UCSD-AML1 (cell line): Measurements from ENCODE around the gene BCAS3.
"Not testable (repeated sequence)": the region's sequence is repeated elsewhere in the genome, so short reads cannot be mapped to it uniquely, and the experiment has no call there.

Experiments
- DNase-seq: peaks from one replicate; lab custom pipeline; 2025; ENCODE audit not compliant: unreplicated experiment; lab: John Stamatoyannopoulos, UW

Gene BCAS3

DNA sequence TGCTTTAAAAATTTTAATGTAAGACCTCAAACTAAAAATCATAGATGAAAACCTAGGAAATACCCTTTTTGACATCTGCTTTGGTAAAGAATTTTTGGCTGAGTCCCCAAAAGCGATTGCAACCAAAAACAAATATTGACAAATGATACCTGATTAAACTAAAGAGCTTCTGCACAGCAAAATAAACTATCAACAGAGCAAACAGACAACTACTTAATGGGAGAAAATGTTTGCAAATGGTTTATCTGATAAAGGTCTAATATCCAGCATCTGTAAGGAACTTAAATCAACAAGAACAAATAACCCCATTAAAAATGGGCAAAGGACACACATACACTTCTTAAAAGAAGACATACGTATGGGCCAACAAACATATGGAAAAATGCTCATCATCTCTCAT lies 242.5 kb downstream of the BCAS3 start:
- DNase-seq: no peak

DNA sequence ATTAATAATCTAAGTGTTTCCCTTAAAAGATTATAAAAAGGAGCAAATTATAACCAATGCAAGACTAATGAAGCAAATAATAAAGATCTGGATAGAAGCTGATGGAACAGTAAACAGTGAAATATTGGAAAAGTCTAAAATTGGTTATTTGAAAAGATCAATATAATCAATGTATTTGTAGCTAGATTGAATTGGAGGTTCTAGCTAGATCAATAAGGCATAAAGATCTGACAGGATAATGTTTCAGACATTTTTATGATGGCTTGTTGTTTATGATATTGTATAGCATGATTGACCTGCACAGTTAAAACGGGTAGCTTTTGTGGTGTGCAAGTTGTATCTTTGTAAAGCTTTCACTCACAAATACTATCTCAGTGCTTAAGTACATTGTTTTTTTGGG lies 245.3 kb downstream of the BCAS3 start:
- DNase-seq: no peak

DNA sequence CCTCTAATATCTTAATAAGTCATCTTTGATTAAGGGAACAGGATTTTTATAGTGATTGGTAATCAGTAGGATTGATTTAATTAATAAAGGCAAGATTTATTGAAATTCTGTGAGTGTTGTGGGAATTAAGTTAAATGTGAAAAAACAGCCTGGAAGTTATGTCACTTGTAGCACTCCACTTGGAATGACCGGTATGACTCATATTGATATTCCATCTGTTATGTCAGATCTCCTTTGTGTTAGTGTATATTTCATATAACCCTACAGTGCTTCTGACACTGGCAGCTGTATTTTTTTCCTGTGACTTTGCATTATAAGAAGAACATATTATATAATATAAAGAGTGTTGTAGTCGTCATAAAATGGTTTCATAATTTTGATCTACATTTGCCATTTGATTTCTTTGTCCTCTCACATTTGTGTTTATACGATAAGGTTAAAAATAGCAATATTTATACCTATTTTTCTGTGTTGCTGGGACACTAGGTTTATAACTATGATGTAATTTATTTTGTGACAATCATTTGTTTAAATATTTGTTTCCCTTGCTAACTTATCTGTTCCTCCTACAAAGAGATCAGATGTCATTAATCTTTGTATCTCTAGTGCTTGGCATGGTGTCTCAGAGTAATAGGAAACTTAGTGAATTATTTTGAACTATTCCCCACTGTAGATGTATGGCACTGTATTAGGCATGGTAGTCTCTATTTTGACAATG lies 249.0 kb downstream of the BCAS3 start:
- no peak for DNase-seq

DNA sequence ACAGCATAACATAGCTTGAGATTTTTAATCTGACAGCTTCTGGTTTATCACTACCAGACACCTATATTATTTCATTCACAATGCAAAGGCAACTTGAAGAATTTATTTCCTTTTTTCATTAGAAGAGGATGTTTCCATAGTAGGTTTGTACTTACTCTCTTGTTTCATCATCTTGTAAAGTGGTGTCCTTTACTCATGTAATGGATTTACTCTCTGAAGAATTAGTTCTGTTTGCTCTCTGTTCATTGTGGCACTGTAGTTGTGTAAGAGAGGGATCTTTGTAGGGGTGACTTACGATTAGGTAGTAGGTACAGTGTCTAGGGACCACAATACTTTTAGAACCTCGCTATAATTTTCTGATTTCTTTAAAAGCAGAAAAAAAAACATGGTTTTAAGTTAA lies 256.1 kb downstream of the BCAS3 start:
- DNase-seq: no peak

- no peak for DNase-seq
These were observed 257.1 kb downstream of the BCAS3 start for GRCh38 chr17:60934723-60935122.

- DNase-seq: not testable (repeated sequence)
These were observed 258.3 kb downstream of the BCAS3 start for GRCh38 chr17:60935991-60936390.

DNA sequence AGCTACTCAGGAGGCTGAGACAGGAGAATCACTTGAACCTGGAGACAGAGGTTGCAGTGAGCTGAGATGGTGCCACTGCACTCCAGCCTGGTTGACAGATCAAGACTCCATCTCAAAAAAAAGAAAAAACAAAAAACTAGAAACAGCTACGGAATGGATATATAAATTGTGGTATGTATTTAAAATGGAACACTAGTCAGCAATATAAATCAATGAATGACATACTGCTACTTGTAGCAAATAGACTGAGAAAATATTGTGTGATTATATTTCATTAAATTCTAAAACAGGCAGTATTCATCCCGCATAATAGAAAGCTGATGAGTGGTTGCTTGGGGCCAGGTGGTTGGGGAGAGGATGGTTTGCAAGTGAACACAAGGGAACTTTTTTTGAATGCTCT lies 261.7 kb downstream of the BCAS3 start:
- no peak for DNase-seq

GRCh38 chr17:60941028-60941427 lies 263.4 kb downstream of the BCAS3 start:
- DNase-seq: peak; percentile 38

DNA sequence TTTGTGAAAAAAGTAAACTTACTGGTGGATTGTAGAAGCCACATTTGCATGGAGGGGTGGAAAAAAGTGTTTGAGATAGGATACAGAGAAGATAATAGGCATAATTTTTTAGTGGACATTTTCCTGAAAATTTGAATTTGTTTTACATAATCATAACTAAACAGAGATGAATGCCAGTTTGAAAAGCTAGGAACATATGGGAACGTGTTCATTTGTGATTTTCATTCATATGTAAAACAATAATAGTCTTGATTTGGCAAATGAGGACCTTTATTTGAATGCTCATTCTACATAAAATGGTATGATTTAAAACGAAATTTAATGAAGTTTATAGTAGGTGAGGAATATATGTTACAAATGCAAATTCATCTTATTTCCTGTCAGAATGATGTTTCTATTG lies 263.9 kb downstream of the BCAS3 start:
- DNase-seq: no peak

- DNase-seq: no peak
These were observed 267.1 kb downstream of the BCAS3 start for GRCh38 chr17:60944751-60945150.

DNA sequence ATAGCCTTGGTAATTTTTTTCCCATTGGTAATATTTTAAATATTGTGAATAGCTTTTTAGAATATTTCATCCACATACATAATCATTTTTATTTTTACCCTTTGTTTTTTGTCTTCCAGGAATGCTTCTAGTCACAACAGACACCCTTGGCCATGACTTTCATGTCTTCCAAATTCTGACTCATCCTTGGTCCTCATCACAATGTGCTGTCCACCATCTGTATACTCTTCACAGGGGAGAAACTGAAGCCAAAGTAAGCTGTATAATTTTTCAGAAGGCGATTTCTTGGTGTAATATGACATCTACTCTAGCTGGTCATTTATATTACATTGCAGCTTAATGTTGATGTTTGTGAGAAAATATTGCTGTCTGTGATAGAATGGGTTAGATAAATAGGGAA lies 269.4 kb downstream of the BCAS3 start:
- no peak for DNase-seq

DNA sequence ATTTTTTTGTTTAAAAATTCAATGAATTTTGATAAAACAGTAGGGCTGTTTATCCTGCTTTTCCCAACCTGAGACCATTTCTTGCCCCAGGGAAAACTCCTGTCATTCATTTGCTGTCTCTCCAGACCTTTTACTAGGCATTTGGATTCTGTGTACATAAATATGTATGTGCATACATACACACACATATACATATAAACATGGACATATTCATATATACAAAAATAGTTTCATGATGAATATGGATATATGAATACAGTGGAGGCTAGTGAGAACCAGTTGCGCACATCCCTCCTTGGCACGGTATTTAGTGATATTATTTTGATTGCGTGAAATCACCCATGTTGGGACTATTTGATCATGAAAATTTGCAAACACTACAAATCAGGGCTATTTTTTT lies 269.9 kb downstream of the BCAS3 start:
- no peak for DNase-seq

GRCh38 chr17:60952747-60953146 lies 275.1 kb downstream of the BCAS3 start:
- DNase-seq: no peak

- DNase-seq: no peak
These were observed 281.4 kb downstream of the BCAS3 start for GRCh38 chr17:60959011-60959410.

GRCh38 chr17:60959696-60960095 lies 282.0 kb downstream of the BCAS3 start:
- DNase-seq: no peak

- DNase-seq: no peak
These were observed 282.9 kb downstream of the BCAS3 start for GRCh38 chr17:60960398-60961065.

- no peak for DNase-seq
These were observed 286.5 kb downstream of the BCAS3 start for GRCh38 chr17:60964160-60964559.

DNA sequence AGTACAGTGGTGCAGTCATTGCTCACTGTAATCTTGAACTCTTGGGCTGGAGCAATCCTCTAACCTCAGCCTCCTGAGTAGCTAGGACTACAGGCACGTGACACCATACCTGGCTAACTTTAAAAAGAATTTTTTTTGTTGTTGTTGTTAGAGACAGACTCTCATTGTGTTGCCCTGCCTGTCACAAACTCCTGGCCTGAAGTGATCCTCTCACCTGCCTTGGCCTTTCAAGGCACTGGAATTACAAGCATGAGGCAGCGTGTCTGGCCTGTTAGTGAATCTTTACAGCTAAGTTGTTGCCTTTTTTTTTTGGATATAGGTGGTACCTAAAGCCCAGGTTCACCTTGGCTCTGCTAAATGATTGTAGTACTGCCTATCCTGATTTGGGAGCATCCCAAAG lies 290.6 kb downstream of the BCAS3 start:
- no peak for DNase-seq

DNA sequence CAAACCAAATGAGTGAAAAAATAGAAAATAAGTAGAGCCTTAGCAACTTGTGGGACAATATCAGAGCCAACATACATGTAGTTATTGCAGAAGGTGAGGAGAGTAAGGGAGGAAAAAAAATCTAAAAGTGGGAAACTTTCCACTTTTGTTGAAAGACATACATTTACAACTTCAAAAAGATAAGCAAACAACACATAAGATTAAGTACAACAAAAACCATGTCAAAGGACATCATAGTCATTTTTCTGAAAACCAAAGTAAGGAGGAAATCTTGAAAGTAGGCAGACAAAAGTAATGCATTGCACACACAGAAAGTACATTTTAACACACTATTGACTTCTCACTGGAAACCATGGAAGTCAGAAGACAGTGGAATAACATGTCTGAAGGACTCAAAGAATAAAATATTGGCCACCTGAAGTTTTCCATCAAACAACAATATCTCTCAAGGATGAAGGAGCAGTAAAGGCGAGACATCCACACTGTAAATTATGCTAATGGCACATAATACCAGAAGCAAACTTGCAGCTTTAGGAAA lies 291.9 kb downstream of the BCAS3 start:
- no peak for DNase-seq

DNA sequence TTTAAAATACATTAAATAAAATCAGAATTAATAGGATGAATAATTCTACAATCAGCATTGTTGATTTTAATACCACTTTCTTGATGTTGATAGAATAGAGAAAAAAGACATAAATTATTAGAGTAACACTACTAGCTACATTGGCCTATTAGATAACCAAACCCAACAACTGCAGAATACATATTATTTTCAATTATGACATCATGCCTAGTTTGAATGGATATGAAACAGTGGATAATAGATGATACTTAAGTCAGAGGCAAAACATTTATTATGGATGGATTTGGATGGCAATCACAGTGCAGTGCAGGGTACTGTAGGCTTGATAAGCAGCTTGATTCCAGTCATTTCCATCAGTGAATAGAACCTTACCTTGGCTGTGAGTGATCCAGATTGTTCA lies 293.1 kb downstream of the BCAS3 start:
- DNase-seq: no peak

- peak; percentile 14 for DNase-seq
These were observed 294.1 kb downstream of the BCAS3 start for GRCh38 chr17:60971515-60972369.

DNA sequence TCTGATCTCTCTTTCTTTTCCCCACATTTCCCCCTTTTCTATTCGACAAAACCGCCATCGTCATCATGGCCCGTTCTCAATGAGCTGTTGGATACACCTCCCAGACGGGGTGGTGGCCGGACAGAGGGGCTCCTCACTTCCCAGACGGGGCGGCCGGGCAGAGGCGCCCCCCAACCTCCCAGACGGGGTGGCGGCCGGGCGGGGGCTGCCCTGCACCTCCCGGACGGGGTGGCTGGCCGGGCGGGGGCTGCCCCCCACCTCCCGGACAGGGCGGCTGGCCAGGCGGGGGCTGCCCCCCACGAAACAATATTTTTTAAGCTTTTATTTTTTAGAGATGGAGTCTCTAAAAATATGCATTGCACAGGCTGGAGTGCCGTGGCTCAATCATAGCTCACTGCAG lies 299.2 kb downstream of the BCAS3 start:
- not testable (repeated sequence) for DNase-seq
